ENCODE measurements around the gene MRPL54.

Gene MRPL54

DNA sequence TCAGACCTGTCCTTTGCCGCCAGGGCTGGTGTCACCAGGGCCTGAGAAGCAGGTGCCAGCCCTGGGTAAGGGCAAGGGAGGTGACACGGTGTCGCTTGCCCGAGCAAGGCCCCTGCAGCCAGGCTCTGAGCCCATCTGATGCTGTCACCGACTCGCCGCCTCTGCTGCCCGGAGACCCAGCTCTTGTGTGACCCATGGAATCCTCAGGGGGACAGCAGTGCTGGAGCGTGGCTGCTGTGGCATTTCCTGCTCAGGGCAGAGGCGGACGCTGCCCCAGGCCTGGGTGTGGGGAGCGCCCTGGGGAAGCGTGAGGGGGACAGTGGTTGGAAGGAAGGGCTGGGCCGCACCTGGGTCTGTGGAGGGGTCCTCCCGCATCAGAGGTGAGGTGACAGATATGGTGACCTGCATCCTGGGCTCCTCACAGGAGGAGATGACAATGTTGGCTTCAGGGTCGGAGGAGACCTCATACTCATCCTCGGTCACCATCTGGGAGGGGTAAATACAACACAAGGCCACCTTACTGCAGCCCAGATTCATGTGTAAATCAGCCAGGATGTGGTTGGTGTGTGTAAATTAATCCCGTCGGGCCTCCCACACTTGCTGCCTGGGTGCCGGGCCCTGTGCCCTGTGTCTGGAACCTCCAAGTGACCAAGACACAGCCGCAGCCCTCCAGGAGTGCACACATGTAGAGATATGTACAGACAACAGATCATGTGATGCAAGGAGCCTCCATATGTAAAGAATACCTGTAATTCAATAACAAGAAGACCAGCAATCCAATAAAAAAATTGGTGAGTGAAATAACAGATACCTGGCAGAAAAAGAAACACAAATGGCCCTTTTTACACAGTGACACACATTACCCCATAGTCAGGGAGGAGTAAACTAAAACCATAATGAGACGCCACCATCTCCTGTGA lies 51.3 kb downstream of the MRPL54 start:
- DNase-seq, result no peak

DNA sequence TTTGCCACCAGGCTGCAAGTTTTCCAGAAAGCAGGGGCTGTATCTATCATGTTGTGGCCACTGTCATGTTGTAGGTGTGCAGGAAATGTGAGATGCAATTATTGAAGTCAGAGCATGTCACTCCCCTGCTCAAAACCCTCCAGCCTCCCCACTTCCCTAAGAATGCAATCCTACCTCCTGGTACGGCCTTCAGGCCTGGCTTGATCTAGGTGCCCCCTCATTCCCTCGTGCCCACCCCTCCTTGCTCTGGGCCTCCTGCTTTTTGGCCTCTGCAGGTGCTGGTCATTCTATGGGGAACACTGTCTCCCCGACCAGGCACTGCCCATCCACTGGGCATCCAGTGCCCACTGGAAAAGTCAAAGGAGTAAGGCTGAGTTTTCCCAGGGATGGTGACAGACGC lies 52.2 kb downstream of the MRPL54 start:
- no peak for DNase-seq

DNA sequence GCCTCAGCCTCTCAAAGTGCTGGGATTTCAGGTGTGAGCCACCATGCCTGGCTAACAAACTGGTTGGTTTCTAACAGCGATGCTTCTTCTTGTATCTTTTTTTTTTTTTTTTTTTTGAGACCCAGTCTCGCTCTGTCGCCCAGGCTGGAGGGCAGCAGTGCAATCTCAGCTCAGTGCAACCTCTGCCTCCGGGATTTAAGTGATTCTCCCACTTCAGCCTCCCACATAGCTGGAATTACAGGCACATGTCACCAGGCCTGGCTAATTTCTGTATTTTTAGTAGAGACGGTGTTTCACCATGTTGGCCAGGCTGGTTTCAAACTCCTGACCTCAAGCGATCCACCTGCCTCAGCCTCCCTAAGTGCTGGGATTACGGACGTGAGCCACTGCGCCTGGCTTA lies 53.7 kb downstream of the MRPL54 start:
- peak in 1 of 2 donors; percentile 23 for DNase-seq

DNA sequence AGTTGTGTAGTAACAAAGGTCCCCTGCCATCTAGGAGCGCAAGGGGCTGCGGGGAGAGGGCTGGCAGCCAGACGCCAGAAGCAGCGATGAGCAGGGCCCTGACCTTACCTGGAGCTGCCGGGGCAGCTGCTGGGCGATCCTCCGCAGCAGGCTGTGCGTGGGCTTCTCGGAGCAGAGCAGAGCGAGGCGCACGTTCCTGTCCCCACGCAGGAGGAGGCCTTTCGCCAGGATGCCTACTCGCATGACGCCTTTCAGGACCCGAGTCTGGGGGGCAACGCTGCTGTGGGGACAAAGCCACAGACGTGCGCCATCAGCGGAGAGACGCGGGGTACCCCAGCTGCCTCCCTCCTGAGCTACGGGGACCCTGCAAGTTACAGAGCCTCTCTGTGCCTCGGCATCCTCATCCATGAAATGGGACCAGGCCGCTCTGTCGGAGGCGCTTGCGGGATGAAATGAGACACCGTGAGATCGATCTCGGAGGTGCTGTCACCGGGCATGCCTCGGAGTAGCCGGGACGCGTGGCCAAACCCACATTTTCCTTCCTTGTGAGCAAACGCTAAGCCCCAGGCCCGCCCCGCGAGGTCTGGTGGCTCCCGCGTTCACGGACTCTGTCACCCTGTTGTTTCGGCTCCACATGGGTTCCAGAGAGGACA lies 54.2 kb downstream of the MRPL54 start:
- no peak for DNase-seq

All from inflammatory macrophage treated with lipopolysaccharide for 1 hour (primary cell).